HG02798 (cell line): ENCODE data around the gene CCM2L.
"Not testable (repeated sequence)": the region's sequence is repeated elsewhere in the genome, so short reads cannot be mapped to it uniquely, and the experiment has no call there.

ENCODE experiments used
- ATAC-seq: cut with Tn5 transposase; IDR thresholded peaks from one replicate; pipeline ENCODE4 v1.9.1; 2021; ENCODE audit warnings: mild to moderate bottlenecking; ENCODE audit not compliant: unreplicated experiment, poor library complexity

Gene CCM2L

GRCh38 chr20:32027643-32028042, 17.4 kb downstream of the CCM2L start:
- no peak for ATAC-seq

DNA sequence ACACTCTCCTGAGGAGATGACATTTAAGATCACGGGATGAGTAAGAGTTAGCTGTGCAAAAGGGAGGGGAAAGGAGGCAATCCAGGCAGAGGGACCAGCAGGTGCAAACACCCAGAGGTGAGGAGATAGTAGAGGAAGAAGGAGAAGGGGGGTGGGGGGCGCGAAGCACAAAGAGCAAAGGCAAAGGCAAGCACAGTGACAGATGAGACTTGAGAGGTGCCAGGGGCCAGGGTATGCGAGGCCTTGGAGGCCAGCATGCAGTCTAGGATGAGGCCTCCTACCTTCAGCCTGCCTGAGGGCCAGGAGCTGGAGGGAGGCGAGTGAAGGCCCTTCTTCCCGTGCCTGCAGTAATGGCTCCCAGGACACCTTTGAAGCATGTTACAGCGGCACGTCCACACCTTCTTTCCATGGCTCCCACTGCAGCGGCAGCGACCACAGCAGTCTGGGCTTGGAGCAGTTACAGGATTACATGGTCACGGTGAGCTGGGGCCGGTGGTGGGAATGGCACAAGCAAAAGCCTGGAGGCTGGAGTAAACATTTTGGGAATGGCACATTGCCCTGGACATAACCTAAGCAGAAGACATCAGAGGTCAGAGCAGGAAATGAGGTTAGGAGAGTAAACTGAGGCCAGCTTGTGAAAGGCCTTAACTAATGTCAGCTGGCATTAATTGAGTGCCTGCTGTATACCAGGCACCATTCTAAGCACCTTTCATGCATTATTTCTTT, 18.6 kb downstream of the CCM2L start:
- no peak for ATAC-seq

- no peak for ATAC-seq
Measured at GRCh38 chr20:32029561-32029960, 19.3 kb downstream of the CCM2L start.

- peak; percentile 36 for ATAC-seq
Measured at GRCh38 chr20:32031007-32031958, 21.0 kb downstream of the CCM2L start.

- no peak for ATAC-seq
Measured at GRCh38 chr20:32033316-32033715, 23.1 kb downstream of the CCM2L start.

DNA sequence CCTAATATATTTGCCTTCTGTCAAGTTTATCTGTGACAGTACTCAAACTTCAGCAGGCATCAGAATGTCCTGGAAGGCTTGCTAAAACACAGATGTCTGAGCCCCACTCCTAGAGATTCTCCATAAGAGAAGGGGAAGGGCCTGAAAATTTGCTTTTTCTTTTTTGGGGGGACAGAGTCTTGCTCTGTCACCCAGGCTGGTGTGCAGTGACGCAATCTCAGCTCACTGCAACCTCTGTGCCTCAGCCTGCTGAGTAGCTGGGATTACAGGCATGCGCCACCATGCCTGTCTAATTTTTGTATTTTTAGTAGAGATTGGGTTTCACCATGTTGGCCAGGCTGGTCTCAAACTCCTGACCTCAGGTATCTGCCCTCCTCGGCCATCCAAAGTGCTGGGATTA, 23.5 kb downstream of the CCM2L start:
- ATAC-seq = not testable (repeated sequence)

DNA sequence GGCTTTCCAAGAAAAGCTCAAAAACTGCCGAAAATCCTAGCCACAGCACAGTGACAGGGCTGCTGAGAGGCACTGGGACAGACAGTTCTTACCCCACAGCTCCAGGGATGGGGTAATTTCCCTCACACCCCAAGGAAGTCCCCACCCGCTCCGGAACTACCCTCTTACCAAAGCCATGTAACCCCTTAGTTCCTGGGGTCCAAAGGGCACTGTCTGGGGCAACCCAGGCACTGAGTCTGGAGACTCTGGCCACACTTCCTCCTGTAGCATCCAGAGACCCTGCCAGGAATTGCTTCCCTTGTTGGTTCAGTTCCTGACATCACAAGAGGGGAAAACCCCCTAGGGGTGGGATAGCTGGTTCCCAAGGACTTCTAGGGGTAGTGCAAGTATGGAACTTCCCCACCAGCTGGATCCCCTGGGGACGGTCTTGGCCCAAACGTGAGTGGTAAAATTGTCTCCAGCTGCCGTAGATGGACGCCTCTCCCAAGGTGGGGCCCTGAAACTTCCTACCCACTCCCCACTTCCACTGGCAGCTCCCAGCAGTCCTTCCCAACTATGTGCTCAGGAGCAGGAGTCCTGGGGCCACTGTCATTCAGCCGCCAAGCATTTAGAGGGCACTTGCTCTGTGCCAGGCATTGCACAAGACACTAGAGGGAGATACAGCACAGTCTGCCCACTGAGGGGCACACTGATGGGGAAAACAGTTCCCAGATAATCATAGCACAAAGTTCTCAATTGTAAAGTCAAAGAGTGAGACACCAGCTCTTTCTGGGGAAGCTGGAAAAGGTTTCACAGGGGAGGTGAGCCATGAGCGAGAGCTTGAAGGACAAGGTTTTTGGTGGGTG, 24.6 kb downstream of the CCM2L start:
- ATAC-seq = no peak

GRCh38 chr20:32035426-32035779, 25.2 kb downstream of the CCM2L start:
- no peak for ATAC-seq

DNA sequence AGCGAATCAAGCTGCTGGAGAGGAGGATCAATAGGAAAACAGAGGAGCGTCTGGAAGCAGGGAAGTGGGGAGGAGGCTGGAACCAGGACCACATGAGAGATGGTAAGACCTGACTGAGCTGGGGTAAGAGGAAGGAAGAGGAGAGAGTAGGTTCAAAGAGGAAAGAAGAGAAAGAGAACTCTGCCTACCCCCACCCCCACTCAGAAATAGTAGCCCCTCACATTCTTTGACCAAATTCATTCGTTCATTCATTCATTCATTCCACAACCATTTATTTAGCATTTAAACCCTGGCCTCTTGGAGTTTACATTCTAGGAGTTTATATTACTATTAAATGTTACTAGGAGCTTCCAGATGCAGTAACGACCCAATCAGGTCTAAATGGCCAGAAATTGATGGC, 26.0 kb downstream of the CCM2L start:
- no peak for ATAC-seq

DNA sequence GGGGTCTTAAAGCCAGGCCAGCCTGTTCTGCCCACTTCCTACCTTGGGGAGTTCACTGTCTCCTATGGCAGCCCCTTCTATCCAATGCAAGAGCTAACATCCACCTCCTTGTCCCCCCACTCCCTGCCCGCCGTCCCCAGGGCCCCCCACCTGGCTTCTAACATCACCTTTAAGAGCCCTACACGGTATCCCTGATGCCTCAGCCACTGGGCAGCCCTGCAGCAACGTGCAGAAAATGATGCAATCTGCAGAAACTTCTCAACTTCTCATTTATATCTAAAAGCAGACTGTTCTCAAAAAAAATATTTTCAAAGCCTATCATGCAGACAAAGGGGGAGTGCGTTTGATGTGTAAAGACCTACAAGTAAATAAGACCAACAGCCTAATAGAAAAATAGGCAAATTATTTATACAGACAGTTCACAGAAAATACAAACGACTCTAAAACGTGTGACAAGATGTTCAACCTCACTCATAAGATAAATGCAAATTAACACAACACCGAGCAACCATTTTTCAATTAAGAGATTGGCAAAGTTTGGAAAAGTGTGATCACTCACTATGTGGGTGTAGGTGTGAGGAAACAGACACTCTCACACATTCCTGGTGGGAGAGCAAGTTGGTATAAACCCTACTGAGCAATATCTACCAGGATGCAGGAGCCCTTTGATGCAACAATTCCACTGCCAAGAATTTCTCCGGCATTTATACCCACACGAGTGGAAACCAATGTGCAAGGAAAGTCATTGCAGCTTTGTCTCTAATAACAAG, 26.7 kb downstream of the CCM2L start:
- ATAC-seq = no peak

- ATAC-seq = no peak
Measured at GRCh38 chr20:32037929-32038328, 27.7 kb downstream of the CCM2L start.

DNA sequence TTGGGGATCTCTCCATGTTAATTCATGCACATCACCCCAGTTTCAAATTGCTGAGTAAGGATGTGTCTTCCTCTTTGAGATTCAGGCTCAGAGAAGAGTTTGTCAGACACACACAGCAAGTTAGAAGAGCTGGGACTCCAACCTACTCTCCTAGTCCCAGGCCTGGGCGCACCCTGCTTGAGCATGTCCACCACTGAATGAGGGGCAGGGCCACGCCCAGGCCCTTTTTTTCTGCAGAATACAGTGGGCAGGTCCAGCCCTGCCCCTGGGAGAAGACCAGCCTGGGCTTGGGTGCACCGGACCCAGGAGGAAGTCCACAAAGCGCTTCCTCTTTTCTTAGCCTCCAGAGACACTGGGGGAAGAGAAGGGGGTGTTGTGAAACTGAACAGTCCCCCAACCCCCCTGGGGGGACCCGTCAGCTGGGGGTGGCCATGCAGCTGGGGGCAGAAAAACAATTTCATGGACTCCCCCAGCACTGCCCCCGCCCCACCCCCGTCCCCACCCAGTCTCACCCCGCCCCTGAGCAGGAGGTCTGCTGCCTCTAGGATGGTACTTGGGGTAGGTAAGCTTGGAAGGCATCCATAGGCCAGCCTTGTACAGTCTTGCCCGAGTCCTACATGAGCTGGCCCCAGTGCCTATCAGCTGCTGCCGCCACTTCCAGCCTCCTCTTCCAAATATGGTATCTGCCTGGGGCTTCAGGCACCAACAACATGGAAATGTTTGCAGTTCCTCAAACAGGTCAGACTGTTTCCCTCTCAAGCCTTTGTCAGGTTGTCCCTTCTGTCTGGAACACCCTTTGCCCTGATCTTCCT, 30.1 kb downstream of the CCM2L start:
- ATAC-seq = peak; percentile 63

DNA sequence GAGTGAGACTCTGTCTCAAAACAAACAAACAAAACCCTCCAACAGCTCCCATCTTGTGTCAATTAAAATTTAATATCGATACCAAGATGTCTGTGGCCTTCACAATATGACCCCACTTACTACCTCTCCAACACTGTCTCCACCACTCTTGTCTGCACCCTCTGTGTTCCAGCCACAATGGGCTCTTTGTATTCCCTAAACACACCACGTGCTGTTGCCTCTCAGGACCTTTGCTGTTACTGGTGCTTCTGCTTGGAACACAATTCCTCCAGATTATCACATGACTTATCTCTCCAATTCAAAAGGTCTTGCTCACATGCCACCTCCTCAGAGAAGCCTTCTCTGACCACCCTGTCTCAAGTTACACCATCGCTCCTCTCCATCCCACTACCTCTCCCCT, 35.8 kb downstream of the CCM2L start:
- ATAC-seq = no peak

GRCh38 chr20:32050324-32050841, 40.1 kb downstream of the CCM2L start:
- ATAC-seq = no peak

DNA sequence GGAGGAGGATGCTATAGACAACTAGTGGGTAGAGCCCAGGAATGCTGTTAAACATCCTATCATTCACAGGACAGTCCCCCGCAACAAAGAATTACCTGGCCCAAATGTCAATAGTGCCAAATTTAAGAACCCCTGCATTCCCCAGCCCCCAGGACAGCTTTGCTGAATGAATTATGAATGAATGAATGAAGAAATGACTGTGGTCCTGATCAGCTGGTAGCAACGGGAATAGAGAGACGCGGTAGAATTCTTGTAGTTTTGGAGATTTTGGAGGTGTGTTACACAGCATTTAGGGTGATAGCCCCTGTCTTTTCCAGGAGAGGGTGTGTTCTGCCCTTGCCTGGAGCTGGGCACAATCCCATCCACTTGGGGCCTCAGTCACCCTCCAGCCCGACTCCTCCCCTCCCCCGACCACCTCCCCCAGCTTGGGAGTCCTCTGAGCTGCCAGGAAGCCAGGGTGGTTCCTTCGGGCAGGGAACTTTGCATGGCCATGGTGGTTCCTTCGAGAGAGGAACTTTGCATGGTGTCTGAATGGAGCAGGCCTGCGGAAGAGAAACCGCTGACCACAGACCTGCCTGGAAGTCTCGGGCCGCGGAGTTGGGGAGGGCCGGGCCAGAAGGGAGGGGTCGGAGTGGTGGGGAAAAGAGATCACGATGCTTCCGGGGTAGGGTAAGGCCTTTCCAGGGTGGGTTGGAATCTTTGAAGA, 40.8 kb downstream of the CCM2L start:
- no peak for ATAC-seq

- ATAC-seq = no peak
Measured at GRCh38 chr20:32051720-32052089, 41.5 kb downstream of the CCM2L start.

GRCh38 chr20:32052090-32052777, 42.0 kb downstream of the CCM2L start, which contains the start of gene HCK:
TSS of gene HCK (plus strand) at chr20:32052242.
- peak; percentile 71 for ATAC-seq
